GF-D8 (cell line): Measurements from ENCODE around the gene MTX2.
"Not testable (repeated sequence)": the region's sequence is repeated elsewhere in the genome, so short reads cannot be mapped to it uniquely, and the experiment has no call there.

Experiments used
- DNase-seq: peaks from one replicate; lab custom pipeline; 2025; lab: John Stamatoyannopoulos, UW

Gene MTX2

DNA sequence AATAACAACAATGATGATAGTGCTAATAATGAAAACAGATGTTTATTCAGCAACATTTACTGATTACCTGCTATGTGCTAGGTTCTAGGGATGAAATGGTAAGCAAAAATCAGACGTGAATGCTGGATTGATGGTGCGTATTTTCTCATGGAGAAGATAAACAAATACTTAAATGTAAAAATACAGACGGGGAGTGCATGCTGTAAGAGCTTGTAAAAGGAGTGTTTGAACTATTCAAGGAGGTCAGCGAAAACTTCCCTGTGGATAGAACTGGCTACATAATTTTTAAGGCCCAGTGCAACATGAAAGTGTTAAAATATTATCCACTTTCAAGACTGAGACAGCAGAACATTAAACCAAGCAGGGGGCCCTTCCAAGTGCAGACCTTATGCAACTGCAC lies 22.1 kb downstream of the MTX2 start:
- no peak for DNase-seq

- no peak for DNase-seq
Observed at GRCh38 chr2:176291809-176292283, 22.6 kb downstream of the MTX2 start.

- DNase-seq = no peak
Observed at GRCh38 chr2:176292608-176293007, 23.4 kb downstream of the MTX2 start.

GRCh38 chr2:176293334-176293733 lies 24.1 kb downstream of the MTX2 start:
- DNase-seq = no peak

DNA sequence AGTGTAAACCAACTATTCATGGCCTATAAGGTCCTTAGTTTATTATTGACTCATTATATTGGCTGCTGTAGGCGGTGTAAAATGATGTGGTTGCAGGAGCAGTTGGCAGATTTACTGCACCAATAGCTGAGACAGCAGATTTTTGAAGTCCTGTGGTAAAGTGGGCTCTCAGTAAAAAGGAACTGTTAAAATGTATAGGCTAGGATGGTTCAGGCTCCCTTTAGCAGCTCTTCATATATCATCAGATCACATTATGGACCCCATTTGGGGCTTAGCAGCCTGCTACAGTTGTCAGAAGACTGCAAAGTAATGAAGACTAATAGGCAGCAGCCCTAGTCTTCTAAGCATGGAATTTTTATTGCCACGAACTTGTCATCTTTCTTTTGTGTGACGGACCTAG lies 27.8 kb downstream of the MTX2 start:
- no peak for DNase-seq

- DNase-seq = no peak
Observed at GRCh38 chr2:176297737-176298136, 28.5 kb downstream of the MTX2 start.

GRCh38 chr2:176306020-176306419 lies 36.8 kb downstream of the MTX2 start:
- not testable (repeated sequence) for DNase-seq

DNA sequence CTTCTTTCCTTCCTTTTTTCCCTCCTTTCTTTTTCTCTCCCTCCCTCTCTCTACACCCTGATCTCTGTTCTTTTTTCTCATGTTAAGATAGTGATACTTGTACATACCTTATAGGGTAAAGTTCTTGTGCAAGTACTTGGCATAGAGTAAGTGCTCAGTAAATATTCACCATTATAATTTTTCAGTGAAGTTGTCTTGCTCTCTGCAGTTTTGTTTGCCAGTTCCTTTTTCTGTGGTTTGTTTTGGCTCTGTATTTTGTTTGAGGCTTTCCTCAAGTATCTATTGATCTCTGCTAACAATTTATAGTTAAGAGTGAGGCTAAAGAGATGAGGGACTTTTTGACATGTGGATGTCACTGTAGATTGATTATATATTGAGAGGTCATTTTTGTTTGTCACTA lies 48.0 kb downstream of the MTX2 start:
- no peak for DNase-seq

DNA sequence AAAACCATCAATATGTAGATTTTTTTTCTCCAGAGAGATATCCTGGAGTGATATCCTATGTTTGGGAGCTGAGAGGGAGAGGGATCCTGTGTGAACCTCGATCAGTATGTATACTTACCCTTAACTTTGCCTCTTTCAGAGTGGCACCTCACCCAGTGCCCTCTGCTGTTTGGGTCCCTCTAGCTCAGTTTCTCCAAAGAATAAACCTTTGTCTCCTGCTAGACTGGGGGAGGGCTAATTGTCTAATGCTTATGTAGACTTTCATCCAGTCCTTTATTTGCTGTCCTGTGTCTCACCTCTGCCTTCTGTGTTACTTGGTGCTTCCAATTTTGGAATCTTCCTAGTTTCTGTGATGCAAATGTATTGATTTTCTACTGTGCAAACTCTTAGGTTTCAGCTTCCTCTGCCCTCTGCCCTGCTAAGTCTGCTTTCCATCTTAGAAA lies 48.4 kb downstream of the MTX2 start:
- DNase-seq = no peak

- DNase-seq = no peak
Observed at GRCh38 chr2:176321916-176322315, 52.7 kb downstream of the MTX2 start.

- no peak for DNase-seq
Observed at GRCh38 chr2:176324862-176325261, 55.6 kb downstream of the MTX2 start.

- DNase-seq = no peak
Observed at GRCh38 chr2:176325732-176326131, 56.5 kb downstream of the MTX2 start.

DNA sequence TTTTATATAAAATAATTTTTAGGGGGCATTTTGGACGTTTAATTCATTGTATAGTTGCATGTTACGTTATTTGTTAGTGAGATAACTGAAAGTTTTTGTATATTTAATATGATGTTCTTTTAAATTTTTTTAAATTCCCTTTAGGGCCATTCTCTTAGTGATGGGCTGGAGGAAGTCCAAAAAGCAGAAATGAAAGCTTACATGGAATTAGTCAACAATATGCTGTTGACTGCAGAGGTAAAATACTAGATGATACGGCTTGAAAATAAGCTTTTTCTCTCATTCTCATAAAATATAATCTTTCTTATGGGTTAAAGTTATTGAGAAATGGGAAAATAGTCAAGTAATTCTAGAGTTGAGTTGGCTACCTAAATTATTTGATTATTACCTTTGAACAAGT lies 58.9 kb downstream of the MTX2 start:
- DNase-seq = no peak

DNA sequence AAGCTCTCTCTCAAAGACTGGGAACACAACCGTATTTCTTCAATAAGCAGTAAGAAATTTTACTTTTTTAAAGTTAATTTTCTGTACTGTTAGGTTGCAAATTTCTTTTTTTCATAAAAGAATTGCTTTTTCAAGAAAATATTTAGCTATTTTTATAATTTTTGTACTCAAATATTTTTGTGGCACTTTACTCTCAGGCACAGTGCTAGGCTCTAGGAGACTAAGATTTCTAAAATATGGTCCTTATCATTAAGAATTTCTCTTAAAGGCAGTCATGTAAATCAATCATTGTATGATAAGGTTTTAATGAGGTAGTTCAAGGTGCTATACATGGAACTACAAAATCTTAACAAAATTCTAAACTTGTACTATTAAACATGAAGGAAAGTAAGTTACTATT lies 61.4 kb downstream of the MTX2 start:
- no peak for DNase-seq

- no peak for DNase-seq
Observed at GRCh38 chr2:176331646-176332045, 62.4 kb downstream of the MTX2 start.

GRCh38 chr2:176334729-176335128 lies 65.5 kb downstream of the MTX2 start:
- DNase-seq = no peak

- no peak for DNase-seq
Observed at GRCh38 chr2:176338395-176338794, 69.2 kb downstream of the MTX2 start.

GRCh38 chr2:176339208-176339607 lies 70.0 kb downstream of the MTX2 start:
- no peak for DNase-seq

DNA sequence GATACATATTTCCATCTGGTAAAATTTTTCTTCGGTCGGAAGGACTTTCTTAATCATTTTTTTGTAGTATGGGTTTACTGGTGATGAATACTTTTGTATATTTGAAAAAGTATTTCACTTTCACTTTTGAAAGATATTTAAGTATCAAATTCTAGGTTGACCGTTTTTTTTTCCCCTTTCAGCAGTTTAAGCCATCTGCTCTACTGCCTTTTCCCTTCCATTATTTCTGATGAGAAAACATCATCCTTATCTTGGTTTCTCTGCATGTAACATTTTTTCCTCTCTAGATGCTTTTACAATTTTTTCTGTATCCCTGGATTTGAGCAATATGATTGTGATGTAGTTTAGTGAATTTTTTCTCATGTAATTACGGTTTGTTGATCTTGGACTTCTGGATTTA lies 87.0 kb downstream of the MTX2 start:
- DNase-seq = no peak

GRCh38 chr2:176364273-176364977 lies 95.2 kb downstream of the MTX2 start:
- DNase-seq = no peak

- no peak for DNase-seq
Observed at GRCh38 chr2:176368349-176368748, 99.1 kb downstream of the MTX2 start.

GRCh38 chr2:176370467-176371171 lies 101.4 kb downstream of the MTX2 start:
- DNase-seq = no peak

GRCh38 chr2:176373155-176373554 lies 103.9 kb downstream of the MTX2 start:
- not testable (repeated sequence) for DNase-seq

DNA sequence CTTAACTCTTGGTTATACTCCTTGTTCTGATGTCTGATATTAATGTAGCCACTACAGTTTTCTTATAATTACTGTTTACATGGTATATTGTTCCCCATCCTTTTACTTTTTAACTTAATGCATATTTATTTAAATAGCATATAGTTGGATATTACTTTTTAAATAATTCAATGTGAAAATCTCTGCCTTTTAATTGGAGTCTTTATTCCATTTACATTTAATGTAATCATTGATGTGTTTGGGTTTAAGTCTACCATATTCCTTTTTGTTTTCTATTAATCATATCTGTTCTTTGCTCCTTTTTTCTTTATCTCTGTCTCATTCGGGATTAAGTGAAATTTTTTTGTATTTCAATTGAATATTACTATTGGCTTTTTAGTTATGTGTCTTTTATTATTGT lies 109.1 kb downstream of the MTX2 start:
- DNase-seq = no peak
